CD4-positive, alpha-beta memory T cell (primary cell): ENCODE results near the gene GABRB1. TPM values are rescaled to one million over a fixed set of nuclear protein-coding genes. Genes with fewer than 3 reads are reported as not detected.
"Not testable (repeated sequence)": the region's sequence is repeated elsewhere in the genome, so short reads cannot be mapped to it uniquely, and the experiment has no call there.

Experiments
- CTCF ChIA-PET: fragments of 350-600 bp; sonication (Branson Sonifier 250); formaldehyde crosslinking; loops from one replicate; lab custom pipeline; 2021; ENCODE audit warnings: inconsistent platforms; ENCODE audit not compliant: partially characterized antibody; lab: Charles Lee
- POLR2A ChIA-PET: fragments of 350-600 bp; sonication (Branson Sonifier 250); formaldehyde crosslinking; loops from one replicate; lab custom pipeline; 2021; ENCODE audit not compliant: partially characterized antibody; lab: Charles Lee
- DNase-seq, 5 donors: peaks; one replicate each; pipeline versions ENCODE4 v3.0.0 to v3.0.0-alpha.2; 2020 to 2022; ENCODE audit warnings: mixed read lengths in 1 of 5
- H3K27ac ChIP-seq: one replicate; pipeline ENCODE4 v1.7.0; 2013; ENCODE audit warnings: low read depth, low read length
- H3K27me3 ChIP-seq: 2 replicates; pipeline ENCODE4 v1.7.0; 2013; ENCODE audit warnings: mild to moderate bottlenecking, low read length, moderate library complexity; ENCODE audit not compliant: insufficient read depth
- H3K36me3 ChIP-seq: 2 replicates; pipeline ENCODE4 v1.7.0; 2013; ENCODE audit warnings: mild to moderate bottlenecking, low read length, moderate library complexity; ENCODE audit not compliant: insufficient read depth
- H3K4me1 ChIP-seq: 2 replicates; pipeline ENCODE4 v1.7.0; 2013; ENCODE audit warnings: mild to moderate bottlenecking, low read length, moderate library complexity; ENCODE audit not compliant: insufficient read depth
- H3K4me3 ChIP-seq, 2 donors: one replicate each; pipeline ENCODE4 v1.7.0; 2013; ENCODE audit warnings: low read length in 2 of 2, mild to moderate bottlenecking in 1 of 2
- H3K9me3 ChIP-seq, 2 donors: one replicate each; pipeline ENCODE4 v1.7.0; 2013; ENCODE audit warnings: low read length in 2 of 2, control low read depth in 1 of 2; ENCODE audit not compliant: control insufficient read depth in 1 of 2
- H3K27ac Mint-ChIP-seq, 7 donors: one replicate each; pipeline ENCODE4 v1.8.0; 2020 to 2021; ENCODE audit warnings: mixed read lengths in 7 of 7, mild to moderate bottlenecking in 6 of 7, inconsistent platforms in 3 of 7, moderate library complexity in 3 of 7
- H3K27me3 Mint-ChIP-seq, 2 donors: one replicate each; pipeline ENCODE4 v1.8.0; 2020 to 2021; ENCODE audit warnings: mixed read lengths in 2 of 2
- H3K36me3 Mint-ChIP-seq, 2 donors: one replicate each; pipeline ENCODE4 v1.8.0; 2020 to 2021; ENCODE audit warnings: mixed read lengths in 2 of 2, inconsistent platforms in 1 of 2, mild to moderate bottlenecking in 1 of 2
- H3K4me1 Mint-ChIP-seq, 4 donors: one replicate each; pipeline ENCODE4 v1.8.0; 2020 to 2021; ENCODE audit warnings: mixed read lengths in 4 of 4, mild to moderate bottlenecking in 1 of 4
- H3K4me3 Mint-ChIP-seq, 8 donors: one replicate each; pipeline ENCODE4 v1.8.0; 2020 to 2021; ENCODE audit warnings: mixed read lengths in 8 of 8, mild to moderate bottlenecking in 7 of 8, moderate library complexity in 6 of 8, inconsistent platforms in 3 of 8
- H3K9me3 Mint-ChIP-seq, 8 donors: one replicate each; pipeline ENCODE4 v1.8.0; 2020 to 2021; ENCODE audit warnings: mixed read lengths in 8 of 8, mild to moderate bottlenecking in 5 of 8, inconsistent platforms in 3 of 8, moderate library complexity in 1 of 8
- intact Hi-C: fragments of 100-400 bp; cut with micrococcal nuclease; formaldehyde crosslinking; loops from one replicate; pipeline ENCODE4 v1.15.1; 2023
- polyA plus RNA-seq, 2 donors: library from polyadenylated mRNA; unstranded; fragments of 300-500 nt; fragmentation: Illumina TruSeq; gene quantifications; one replicate each; pipeline ENCODE4 v1.2.3, GENCODE V29; 2021
- total RNA-seq, 2 experiments: library from RNA; stranded (reverse); gene quantifications; one replicate each; pipeline ENCODE4 v1.2.3, GENCODE V29; 2021

Gene GABRB1
- total and polyA plus RNA-seq, 4 experiments from 2014 or later, result not detected

DNA sequence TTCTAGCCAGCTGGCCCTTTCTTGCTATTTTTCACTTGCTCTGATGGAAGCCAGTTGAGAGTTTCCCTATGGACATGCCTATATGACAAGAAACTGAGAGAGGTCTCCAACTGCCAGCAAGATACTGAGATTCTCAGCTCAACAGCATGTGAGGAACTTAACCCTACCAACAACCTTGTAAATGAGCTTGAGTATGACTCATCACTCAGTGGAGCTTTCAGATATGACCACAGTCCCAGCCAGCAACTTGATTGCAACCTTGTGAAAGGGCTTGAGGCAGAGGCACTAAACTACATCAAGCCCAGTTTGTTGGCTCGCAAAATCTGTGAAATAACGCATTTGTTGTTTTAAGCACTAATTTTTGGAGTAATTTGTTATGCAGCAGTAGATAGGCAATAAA lies 256.4 kb downstream of the GABRB1 start:
- Mint-ChIP-seq H3K9me3 (peaks cover 0 to 6% (median 1%) of the 10 kb centered on the region in 8 donors), H3K4me1 (peaks cover 0 to 3% (median 0%) of the 10 kb centered on the region in 4 donors), H3K27me3 (peaks cover 4 to 7% of the 10 kb centered on the region in 2 donors), H3K27ac (no peak overlapping the region), H3K4me3 (no peak overlapping the region), H3K36me3 (no peaks in the 10 kb centered on the region)
- Histone ChIP-seq H3K4me1 (no peaks in the 10 kb centered on the region), H3K4me3 (no peak overlapping the region), H3K27ac (no peak overlapping the region), H3K9me3 (no peaks in the 10 kb centered on the region), H3K27me3 (no peaks in the 10 kb centered on the region), H3K36me3 (no peaks in the 10 kb centered on the region)
- intact Hi-C loops, result no loop called here
- CTCF ChIA-PET, result no interaction called here
- POLR2A ChIA-PET, result no interaction called here
- no peak for DNase-seq

DNA sequence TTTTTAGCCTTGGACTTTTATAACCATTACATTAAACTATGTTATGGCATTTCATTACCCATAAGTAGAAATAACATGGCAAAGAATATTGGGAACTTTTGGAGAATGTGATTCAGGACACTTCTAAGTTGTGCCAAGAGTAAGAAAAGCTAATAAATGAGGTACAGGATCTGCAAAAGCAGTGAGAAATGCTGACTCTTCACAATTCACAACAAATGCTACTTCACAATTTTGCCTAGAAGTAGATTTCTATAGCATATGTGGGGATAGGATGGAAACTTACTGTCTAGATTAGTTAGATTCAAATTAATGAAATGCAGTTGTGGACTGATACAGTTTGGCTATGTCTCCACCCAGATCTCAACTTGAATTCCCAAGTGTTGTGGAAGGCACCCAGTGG lies 258.4 kb downstream of the GABRB1 start:
- no peaks in the 10 kb centered on the region for H3K36me3 Mint-ChIP-seq
- CTCF ChIA-PET, result no interaction called here
- intact Hi-C loops, result no loop called here
- H3K27ac Mint-ChIP-seq, result no peak overlapping the region
- Histone ChIP-seq H3K9me3 (no peaks in the 10 kb centered on the region), H3K27me3 (no peaks in the 10 kb centered on the region), H3K4me3 (no peak overlapping the region), H3K36me3 (no peaks in the 10 kb centered on the region), H3K4me1 (no peaks in the 10 kb centered on the region), H3K27ac (no peak overlapping the region)
- H3K4me1 Mint-ChIP-seq, result no peaks in the 10 kb centered on the region
- no peak for DNase-seq
- H3K4me3 Mint-ChIP-seq, result no peak overlapping the region
- H3K27me3 Mint-ChIP-seq, result peaks cover 3 to 5% of the 10 kb centered on the region in 2 donors
- POLR2A ChIA-PET, result no interaction called here
- peaks cover 0 to 6% (median 0%) of the 10 kb centered on the region in 8 donors for H3K9me3 Mint-ChIP-seq

DNA sequence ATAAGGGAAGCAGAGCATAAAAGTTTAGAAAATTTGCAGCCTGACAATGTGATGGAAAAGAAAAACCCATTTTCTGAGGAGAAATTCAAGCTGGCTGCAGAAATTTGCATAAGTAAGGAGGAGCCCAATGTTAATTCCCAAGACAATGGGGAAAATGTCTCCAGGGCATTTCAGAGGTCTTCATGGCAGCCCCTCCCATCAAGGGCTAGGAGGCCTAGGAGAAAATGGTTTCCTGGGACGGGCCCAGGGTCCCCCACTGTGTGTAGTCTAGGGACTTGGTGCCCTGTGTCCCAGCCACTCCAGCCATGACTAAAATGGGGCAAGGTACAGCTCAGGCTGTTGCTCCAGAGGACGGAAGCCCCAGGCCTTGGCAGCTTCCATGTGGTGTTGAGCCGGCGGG lies 259.5 kb downstream of the GABRB1 start:
- CTCF ChIA-PET, result interaction anchor here (1.0 kb wide), 1 partner anchor 28 kb away, joined by 3 read pairs; no protein-coding TSS in a partner anchor
- H3K36me3 ChIP-seq, DNase-seq, H3K9me3 Mint-ChIP-seq, H3K4me3 ChIP-seq, H3K4me3 Mint-ChIP-seq, H3K36me3 Mint-ChIP-seq, H3K9me3 ChIP-seq, H3K27ac Mint-ChIP-seq, POLR2A ChIA-PET, H3K27me3 Mint-ChIP-seq, intact Hi-C loops, H3K4me1 ChIP-seq, H3K27ac ChIP-seq, H3K27me3 ChIP-seq, H3K4me1 Mint-ChIP-seq: not testable (repeated sequence)

DNA sequence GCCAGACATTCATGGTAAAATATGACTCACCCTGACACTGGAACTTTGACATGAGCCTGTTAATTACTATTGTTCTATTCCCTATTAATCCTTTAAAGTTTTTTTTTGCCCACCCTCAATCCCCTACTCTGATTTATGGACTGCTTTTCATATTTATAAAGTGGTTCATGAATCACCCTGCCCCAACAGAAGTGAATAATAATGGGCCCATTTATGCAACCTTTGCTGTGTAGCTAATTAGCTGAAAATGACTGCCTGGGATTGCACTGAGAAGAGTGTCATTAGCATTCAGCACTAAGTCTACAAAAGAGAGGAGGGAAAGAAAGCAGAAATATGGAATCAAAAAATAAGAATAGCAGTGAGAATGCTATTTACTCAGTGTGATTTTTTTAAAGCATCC lies 277.8 kb downstream of the GABRB1 start:
- Mint-ChIP-seq H3K4me3 (no peak overlapping the region), H3K4me1 (no peaks in the 10 kb centered on the region)

DNA sequence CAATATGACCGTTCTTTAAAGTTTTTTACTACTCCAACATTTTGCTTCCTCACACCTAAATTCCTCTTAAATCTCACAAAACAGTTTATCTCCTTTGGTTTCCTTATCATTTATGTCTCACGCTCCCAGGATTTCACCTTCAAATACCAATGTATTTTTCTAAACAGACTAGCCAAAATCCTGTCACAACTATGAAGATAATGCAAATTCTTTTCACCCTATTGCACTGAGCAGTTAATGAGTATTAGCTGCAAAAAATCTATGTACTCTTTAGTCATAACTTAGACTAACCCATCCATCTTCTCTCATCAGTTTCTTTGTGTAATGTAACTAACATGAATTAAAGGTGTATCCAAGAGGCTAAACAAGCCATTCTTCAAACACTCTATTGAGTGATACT lies 280.8 kb downstream of the GABRB1 start:
- Mint-ChIP-seq H3K4me1 (no peaks in the 10 kb centered on the region), H3K27me3 (peaks cover 0 to 2% of the 10 kb centered on the region in 2 donors), H3K27ac (no peak overlapping the region), H3K4me3 (no peak overlapping the region), H3K9me3 (no peaks in the 10 kb centered on the region), H3K36me3 (no peaks in the 10 kb centered on the region)
- no peaks in the 10 kb centered on the region for H3K9me3 ChIP-seq
- intact Hi-C loops, result no loop called here
- no peak for DNase-seq
- CTCF ChIA-PET, result no interaction called here
- H3K4me1 ChIP-seq, result no peaks in the 10 kb centered on the region
- no peaks in the 10 kb centered on the region for H3K36me3 ChIP-seq
- no peaks in the 10 kb centered on the region for H3K27me3 ChIP-seq
- POLR2A ChIA-PET, result no interaction called here
- H3K4me3 ChIP-seq, result no peak overlapping the region
- H3K27ac ChIP-seq, result no peak overlapping the region

More for the DNA sequence above, 277.8 kb downstream of the GABRB1 start:
- no peak overlapping the region for H3K4me3 ChIP-seq
- no peaks in the 10 kb centered on the region for H3K4me1 ChIP-seq
- intact Hi-C loops, result no loop called here
- ChIA-PET CTCF (no interaction called here), POLR2A (no interaction called here)
- Mint-ChIP-seq H3K27ac (no peak overlapping the region), H3K36me3 (no peaks in the 10 kb centered on the region), H3K9me3 (no peaks in the 10 kb centered on the region), H3K27me3 (peaks cover 3 to 4% of the 10 kb centered on the region in 2 donors)
- H3K9me3 ChIP-seq, result no peaks in the 10 kb centered on the region
- DNase-seq, result no peak
- no peak overlapping the region for H3K27ac ChIP-seq
- no peaks in the 10 kb centered on the region for H3K27me3 ChIP-seq
- no peaks in the 10 kb centered on the region for H3K36me3 ChIP-seq

DNA sequence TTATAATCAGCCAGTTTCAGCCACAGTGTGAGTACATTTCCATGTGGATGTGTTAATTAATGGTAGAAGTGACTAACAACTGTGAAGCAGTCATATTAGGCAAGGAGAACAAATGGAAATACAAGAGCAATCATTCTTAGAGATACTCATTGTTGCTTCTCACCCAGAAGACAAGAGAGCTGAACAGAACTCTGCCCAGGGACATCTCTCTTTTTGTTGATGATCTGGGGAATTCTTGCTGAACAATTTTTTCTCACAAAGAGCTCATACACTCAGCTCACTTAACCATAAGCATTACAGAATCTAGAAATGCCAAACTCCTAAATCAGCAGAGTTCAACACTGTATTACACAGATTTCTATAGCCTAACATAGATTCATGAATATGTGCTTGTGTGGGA lies 282.0 kb downstream of the GABRB1 start:
- Histone ChIP-seq H3K36me3 (no peaks in the 10 kb centered on the region), H3K4me3 (no peak overlapping the region), H3K4me1 (no peaks in the 10 kb centered on the region), H3K9me3 (no peaks in the 10 kb centered on the region), H3K27ac (no peak overlapping the region), H3K27me3 (no peaks in the 10 kb centered on the region)
- no peak overlapping the region for H3K4me3 Mint-ChIP-seq
- no peaks in the 10 kb centered on the region for H3K4me1 Mint-ChIP-seq
- peaks cover 0 to 2% of the 10 kb centered on the region in 2 donors for H3K27me3 Mint-ChIP-seq
- intact Hi-C loops, result no loop called here
- no peak overlapping the region for H3K27ac Mint-ChIP-seq
- POLR2A ChIA-PET, result no interaction called here
- no peaks in the 10 kb centered on the region for H3K36me3 Mint-ChIP-seq
- H3K9me3 Mint-ChIP-seq, result no peaks in the 10 kb centered on the region
- CTCF ChIA-PET, result no interaction called here
- DNase-seq, result no peak

DNA sequence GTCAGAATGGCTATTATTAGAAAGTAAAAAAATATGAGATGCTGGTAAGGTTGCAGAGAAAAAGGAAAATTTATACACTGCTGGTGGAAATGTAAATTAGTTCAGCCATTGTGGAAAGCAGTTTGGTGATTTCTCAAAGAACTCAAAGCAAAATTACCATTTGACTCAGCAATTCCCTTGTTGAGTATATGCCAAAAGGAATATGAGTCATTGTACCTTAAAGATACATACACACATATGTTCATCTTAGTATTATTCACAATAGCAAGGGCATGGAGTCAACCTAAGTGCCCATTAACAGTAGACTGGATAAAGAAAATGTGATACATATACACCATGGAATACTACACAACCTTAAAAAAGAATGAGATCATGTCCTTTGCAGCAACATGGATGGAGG lies 284.0 kb downstream of the GABRB1 start:
- intact Hi-C loops, result no loop called here
- H3K4me1 Mint-ChIP-seq, result no peaks in the 10 kb centered on the region
- H3K36me3 Mint-ChIP-seq, result no peaks in the 10 kb centered on the region
- ChIA-PET CTCF (no interaction called here), POLR2A (no interaction called here)
- H3K27ac Mint-ChIP-seq, result no peak overlapping the region
- Histone ChIP-seq H3K27ac (no peak overlapping the region), H3K4me3 (no peak overlapping the region), H3K9me3 (no peaks in the 10 kb centered on the region), H3K36me3 (no peaks in the 10 kb centered on the region), H3K27me3 (no peaks in the 10 kb centered on the region), H3K4me1 (no peaks in the 10 kb centered on the region)
- no peak for DNase-seq
- no peaks in the 10 kb centered on the region for H3K9me3 Mint-ChIP-seq
- H3K27me3 Mint-ChIP-seq, result peaks cover 0 to 2% of the 10 kb centered on the region in 2 donors
- H3K4me3 Mint-ChIP-seq, result no peak overlapping the region

DNA sequence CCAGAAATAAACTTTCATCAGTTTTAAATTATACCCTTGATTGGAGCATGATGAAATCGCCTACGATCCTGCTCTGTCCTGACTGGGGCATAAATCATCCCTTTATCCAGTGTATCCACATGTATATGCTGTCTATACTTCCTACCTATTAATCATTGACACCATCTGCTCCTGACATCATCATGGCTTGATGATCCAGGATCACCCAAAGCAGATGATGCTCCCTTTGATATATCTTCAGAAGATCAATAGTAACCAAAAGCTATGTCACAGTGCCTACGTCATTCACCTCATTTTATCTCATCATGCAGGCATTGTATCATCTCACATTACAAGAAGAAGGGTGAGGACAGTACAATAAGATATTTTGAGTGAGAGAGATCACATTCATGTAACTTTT lies 294.7 kb downstream of the GABRB1 start:
- H3K4me3 Mint-ChIP-seq, result no peak overlapping the region
- H3K27ac ChIP-seq, result no peak overlapping the region
- intact Hi-C loops, result no loop called here
- no peaks in the 10 kb centered on the region for H3K4me1 ChIP-seq
- H3K27me3 Mint-ChIP-seq, result peaks cover 2 to 5% of the 10 kb centered on the region in 2 donors
- peaks cover 0 to 2% (median 0%) of the 10 kb centered on the region in 4 donors for H3K4me1 Mint-ChIP-seq
- no peak for DNase-seq
- no peaks in the 10 kb centered on the region for H3K9me3 ChIP-seq
- H3K36me3 Mint-ChIP-seq, result no peaks in the 10 kb centered on the region
- peaks cover 0 to 3% (median 0%) of the 10 kb centered on the region in 8 donors for H3K9me3 Mint-ChIP-seq
- no peaks in the 10 kb centered on the region for H3K27me3 ChIP-seq
- no peak overlapping the region for H3K4me3 ChIP-seq
- no peak overlapping the region for H3K27ac Mint-ChIP-seq
- ChIA-PET CTCF (no interaction called here), POLR2A (no interaction called here)
- no peaks in the 10 kb centered on the region for H3K36me3 ChIP-seq
